GM19438 (cell line): ENCODE data around the gene SRM.
"Not testable (repeated sequence)": the region's sequence is repeated elsewhere in the genome, so short reads cannot be mapped to it uniquely, and the experiment has no call there.

Experiments
- ATAC-seq: cut with Tn5 transposase; IDR thresholded peaks from one replicate; pipeline ENCODE4 v1.9.1; 2021; ENCODE audit warnings: low read depth; ENCODE audit not compliant: unreplicated experiment

Gene SRM

GRCh38 chr1:11065796-11066195 is 6.0 kb upstream of the SRM start:
- no peak for ATAC-seq

DNA sequence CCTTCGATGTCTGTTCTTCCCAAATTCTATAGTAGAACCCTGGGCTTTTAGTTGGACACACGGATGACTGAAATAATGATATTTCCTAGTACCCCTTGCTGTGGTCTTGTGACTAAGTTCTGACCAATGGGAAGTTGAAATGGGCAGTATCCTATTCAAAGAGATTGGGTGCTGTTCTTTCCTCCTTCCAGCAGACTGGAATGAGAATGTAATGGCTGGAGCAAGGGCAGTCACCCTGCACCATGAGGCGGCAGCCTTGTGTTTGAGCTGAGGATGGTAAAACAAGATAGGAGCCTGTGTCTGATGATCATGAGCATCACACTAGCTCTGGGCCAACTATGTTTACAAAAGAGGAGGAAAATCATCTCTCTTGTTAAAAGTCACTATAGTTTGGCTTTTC is 5.1 kb upstream of the SRM start:
- no peak for ATAC-seq

DNA sequence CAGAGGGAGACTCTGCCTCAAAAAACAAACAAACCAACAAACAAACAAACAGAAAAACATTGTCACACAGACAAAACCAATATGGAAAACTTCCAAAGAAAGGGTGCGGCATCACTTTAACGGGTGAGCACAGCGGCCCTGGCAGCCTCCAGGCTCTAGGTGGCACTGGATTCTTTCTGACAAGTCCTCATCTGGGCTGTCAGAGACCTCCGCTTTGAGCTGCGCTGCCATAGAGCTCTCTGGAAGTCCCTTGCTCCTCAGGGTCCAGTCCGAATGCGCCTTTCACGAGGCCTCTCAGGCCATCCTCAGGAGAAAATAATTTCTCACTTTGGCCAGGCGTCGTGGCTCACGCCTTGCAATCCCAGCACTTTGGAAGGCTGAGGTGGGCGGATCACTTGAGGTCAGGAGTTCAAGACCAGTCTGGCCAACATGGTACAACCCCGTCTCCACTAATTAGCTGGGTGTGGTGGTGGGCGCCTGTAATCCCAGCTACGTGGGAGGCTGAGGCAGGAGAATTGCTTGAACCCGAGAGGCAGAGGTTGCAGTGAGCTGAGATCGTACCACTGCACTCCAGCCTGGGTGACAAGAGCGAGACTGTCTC is 4.2 kb upstream of the SRM start:
- ATAC-seq, result not testable (repeated sequence)

GRCh38 chr1:11062965-11063401 is 3.2 kb upstream of the SRM start:
- ATAC-seq, result no peak

- no peak for ATAC-seq
Observed at GRCh38 chr1:11061652-11062365, 2.0 kb upstream of the SRM start.

DNA sequence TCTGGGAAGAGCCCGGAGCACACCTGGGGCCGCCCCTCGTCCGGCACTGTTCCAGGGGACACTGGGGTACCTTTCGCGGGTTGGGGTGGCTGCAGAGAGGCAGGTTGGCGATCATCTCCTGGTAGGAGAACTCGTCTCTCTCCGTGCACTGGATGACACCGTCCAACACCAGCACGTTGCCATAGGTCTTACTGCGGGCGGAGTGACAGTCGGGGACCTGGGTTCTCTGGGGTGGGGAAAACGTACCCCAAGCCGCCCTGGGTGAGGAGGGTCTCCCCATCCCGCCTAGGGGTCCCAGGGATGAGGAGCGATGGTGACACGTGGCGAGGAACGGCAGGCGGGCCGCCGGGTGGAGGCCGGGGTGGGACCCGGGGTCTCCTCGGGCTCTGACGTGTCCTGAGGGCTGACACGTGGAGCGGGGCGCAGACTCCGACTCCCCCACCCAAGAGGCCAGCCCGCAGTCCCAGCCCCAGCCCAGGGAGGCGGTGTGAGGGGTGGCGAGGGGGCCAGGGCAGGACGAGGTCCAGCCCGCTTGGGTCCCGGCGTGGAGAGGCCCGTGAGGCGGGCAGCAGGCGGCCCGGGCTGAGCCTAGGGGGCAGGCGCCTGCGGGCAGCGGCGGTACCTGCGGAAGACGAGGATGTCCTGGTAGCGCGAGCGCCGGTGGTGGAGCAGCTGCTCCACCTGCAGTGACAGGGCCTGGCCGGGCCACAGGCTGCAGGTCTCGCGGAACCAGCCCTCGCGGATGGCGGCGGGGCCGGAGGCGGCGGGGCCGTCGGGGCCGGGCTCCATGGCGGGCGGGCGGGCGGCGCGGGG is 457 bp downstream of the SRM start:
- ATAC-seq, result peak; percentile 28

GRCh38 chr1:11058595-11059154 is 1.1 kb downstream of the SRM start:
- no peak for ATAC-seq

- no peak for ATAC-seq
Observed at GRCh38 chr1:11058026-11058425, 1.8 kb downstream of the SRM start.

DNA sequence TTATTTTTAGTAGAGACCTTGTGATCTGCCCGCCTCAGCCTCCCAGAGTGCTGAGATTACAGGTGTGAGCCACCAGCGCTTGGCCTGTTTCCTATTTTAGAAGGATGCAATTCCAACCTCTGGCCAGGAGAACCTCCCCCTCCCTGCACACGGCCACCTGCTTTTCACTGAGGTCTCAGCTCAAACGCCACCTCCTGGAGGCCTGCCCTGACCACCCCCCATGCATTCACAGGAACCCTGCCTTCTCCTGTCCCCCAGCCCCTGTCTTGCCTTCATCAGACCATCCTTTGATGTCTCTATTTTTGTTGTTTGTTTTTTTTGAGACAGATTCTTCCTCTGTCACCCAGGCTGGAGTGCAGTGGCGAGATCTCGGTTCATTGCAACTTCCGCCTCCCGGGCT is 2.3 kb downstream of the SRM start:
- ATAC-seq, result no peak

DNA sequence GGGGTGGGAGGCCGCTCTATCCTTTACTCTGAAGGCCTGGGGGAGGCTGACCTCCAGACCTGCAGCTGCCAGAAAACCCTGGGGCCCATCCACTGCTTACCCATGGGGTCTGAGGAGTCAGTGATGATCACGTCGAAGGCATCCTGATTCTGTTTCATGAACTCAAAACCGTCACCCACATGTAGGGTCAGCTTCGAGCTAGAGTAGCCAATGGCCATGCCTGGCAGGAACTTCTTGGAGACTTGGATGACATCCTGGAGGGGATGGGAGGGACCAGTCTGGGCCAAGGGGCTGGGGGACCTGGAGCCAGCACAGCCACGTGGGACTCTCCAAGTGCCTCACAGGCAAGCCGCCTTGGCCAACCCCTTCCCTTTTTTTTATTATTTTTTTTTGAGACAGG is 3.3 kb downstream of the SRM start:
- no peak for ATAC-seq

- ATAC-seq, result no peak
Observed at GRCh38 chr1:11055676-11056075, 4.1 kb downstream of the SRM start.

DNA sequence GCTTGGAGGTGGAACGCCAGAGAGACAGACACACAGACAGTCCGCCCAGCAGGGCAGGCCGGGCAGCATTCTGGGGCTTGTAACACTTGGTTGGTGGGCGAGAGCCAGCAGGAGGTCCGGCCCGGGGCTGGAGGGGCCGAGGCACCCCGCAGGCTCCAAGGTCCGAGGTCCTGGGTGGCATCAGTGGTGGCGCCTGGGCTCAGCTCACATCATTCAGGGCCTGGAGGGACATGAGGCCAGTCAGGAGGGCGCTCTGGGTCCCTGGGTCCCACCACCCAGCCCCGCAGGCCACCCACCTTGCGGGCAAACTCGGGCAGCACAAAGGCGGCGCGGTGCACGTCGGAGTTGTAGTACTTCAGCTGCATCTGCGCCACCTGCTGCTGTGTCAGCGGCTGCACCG is 5.2 kb downstream of the SRM start:
- ATAC-seq, result no peak

GRCh38 chr1:11054181-11054580 is 5.6 kb downstream of the SRM start:
- no peak for ATAC-seq

- ATAC-seq, result no peak
Observed at GRCh38 chr1:11053758-11054137, 6.1 kb downstream of the SRM start.

GRCh38 chr1:11052839-11053757 is 6.7 kb downstream of the SRM start:
- no peak for ATAC-seq

DNA sequence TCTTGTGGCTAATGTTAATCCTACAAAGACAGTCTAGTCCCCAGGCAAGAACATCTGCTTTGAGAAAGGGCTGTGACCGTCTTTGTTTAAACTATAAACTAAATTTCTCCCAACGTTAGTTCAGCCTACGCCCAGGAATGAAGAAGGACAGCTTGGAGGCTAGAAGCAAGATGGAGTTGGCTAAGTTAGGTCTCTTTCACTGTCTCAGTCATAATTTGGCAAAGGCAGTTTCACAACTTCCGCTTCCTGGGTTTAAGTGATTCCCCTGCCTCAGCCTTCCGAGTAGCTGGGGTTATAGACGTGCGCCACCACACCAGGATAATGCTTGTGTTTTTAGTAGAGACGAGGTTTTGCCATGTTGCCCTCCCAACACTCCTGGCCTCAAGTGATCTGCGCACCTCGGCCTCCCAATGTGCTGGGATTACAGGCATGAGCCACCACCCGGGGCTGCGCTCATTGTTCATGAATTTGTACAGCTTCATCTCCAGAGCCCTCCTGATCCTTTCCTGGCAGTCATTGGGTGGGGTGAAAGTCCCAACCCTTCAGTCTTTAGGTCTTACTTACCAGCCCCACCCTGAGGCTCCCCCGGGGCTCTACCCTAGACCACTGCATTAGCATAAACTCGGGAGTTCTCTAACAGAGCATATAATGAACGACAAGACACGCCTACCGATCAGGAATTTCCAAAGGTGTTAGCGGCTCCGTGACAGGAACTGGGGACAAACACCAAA is 7.9 kb downstream of the SRM start:
- ATAC-seq, result no peak

DNA sequence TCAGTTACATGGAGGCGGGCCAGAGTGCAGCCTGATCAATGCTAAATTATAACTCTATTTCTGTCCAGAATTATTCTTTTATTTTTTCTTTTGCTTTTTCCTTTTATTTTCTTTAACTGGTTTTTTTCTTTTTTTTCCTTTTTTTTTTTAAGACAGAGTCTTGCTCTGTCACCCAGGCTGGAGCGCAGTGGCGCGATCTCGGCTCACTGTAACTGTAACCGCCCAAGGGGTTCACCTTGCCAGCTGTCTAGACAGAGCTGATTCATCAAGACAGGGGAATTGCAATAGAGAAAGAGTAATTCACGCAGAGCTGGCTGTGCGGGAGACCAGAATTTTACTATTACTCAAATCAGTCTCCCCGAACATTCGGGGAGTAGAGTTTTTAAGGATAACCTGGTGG is 8.7 kb downstream of the SRM start:
- ATAC-seq, result not testable (repeated sequence)

DNA sequence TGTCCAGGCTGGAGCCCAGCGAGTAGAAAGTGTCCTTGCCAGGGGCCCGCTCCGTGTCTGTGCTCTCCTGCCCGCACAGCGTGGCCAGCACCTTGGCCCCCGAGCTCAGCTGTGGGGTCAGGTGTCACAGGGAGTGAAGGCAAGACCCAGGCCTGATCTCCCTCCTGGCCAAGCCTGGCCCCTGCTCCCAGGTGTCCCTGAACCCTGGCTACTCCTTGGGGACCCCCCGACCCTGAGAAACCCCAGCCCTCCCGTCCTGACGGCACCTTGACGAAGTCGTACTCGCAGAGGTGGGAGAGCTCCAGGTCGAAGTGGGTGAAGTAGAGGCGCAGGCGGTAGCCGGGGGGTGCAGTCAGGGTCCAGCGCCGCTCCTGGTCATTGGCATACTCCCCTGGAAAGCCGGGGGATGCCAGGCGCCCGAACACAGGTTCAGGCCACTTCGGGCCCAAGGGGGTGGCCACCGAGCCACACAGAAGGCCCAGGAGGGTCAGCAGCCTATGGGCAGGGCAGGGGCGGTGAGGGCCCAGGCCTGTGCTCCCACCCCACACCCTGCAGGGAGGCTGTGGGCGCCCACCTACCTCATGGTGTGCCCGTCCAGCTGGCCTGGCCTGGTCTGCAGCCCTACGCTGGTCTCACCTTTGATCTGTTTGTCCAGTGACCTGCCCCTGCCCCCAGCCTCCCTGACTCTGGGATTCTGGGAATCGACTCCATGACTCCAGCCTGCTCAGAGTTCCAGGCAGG is 13.0 kb downstream of the SRM start, which contains the start of gene MASP2:
MASP2 (minus strand) TSS at position 615 of the 741 bp plus-strand sequence; CDS start at position 583, 32 bp downstream.
- ATAC-seq, result no peak

DNA sequence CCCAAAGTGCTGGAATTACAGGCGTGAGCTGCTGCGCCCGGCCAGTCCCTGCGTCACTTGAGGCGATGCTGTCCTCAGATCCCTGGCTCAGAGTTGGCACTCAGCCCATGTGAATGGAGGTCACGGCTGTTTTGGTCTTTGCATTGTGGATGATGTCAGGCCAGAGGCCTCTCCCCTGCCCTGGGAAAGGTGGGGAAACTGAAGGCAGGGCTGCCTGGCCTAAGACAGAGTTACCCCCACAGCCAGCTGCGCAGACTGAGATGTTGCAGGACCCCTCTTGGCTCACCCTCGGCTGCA is 13.6 kb downstream of the SRM start:
- ATAC-seq, result no peak
